ENCODE data around the gene ITPR2.

ITPR2 gene

DNA sequence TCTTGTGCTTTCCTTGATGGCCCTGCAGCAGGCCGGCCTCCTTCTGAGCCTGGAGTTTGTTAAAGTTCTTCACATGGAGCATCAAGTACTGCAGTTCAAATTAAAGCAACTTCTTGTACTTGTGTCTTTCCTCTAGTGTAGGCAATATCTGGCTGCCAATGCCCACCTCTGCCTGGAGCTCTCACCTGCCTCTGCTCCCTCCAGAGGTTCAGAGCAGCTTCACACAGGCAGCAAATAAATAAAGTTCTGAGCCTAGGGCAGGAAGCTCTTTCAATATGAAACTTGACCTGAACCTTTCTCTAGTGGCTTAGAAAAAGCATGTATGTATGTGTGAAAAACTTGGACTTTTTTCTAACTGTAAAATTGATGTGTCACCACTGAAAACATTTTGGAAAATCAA, 65.9 kb downstream of the ITPR2 start:
- no peaks in the 10 kb centered on the region for H3K79me2 ChIP-seq (ENCODE audit: insufficient read depth, low read length)
- H3K9me2 ChIP-seq (replicated peaks; ENCODE audit: low read depth, low read length) = no peaks in the 10 kb centered on the region
- no peak overlapping the region for H3K9ac ChIP-seq (ENCODE audit: low read depth, low read length, poor library complexity, severe bottlenecking)
- H2AFZ ChIP-seq (ENCODE audit: low read length) = no peak overlapping the region
- peaks cover 4% of the 10 kb centered on the region; the same call in 1 of the 2 replicates for H3K9me3 ChIP-seq (ENCODE audit: insufficient read depth, low read depth, low read length)
- peaks cover 17% of the 10 kb centered on the region for H3K4me1 ChIP-seq (ENCODE audit: insufficient read depth, low read length, poor library complexity, severe bottlenecking)
- H3K4me2 ChIP-seq (ENCODE audit: low read depth, low read length, poor library complexity, severe bottlenecking) = no peak overlapping the region
- no peaks in the 10 kb centered on the region for H3K36me3 ChIP-seq (ENCODE audit: insufficient read depth, low read length)
- no peaks in the 10 kb centered on the region for H3K27me3 ChIP-seq (ENCODE audit: insufficient read depth, low read length, poor library complexity, severe bottlenecking)
- H3F3A ChIP-seq (ENCODE audit: low read depth) = no peaks in the 10 kb centered on the region
- H4K20me1 ChIP-seq (ENCODE audit: insufficient read depth, low read length, poor library complexity, severe bottlenecking) = no peaks in the 10 kb centered on the region
- H3K4me3 ChIP-seq (ENCODE audit: low read length, poor library complexity, severe bottlenecking) = no peak overlapping the region
- TF ChIP-seq, protein P1, sequence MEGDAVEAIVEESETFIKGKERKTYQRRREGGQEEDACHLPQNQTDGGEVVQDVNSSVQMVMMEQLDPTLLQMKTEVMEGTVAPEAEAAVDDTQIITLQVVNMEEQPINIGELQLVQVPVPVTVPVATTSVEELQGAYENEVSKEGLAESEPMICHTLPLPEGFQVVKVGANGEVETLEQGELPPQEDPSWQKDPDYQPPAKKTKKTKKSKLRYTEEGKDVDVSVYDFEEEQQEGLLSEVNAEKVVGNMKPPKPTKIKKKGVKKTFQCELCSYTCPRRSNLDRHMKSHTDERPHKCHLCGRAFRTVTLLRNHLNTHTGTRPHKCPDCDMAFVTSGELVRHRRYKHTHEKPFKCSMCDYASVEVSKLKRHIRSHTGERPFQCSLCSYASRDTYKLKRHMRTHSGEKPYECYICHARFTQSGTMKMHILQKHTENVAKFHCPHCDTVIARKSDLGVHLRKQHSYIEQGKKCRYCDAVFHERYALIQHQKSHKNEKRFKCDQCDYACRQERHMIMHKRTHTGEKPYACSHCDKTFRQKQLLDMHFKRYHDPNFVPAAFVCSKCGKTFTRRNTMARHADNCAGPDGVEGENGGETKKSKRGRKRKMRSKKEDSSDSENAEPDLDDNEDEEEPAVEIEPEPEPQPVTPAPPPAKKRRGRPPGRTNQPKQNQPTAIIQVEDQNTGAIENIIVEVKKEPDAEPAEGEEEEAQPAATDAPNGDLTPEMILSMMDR (conservative IDR thresholded peaks at IDR 0.05; ENCODE audit: low read length) = peak; percentile 29; the same call in 1 of the 2 replicates
- no peak for TF ChIP-seq EZH2phosphoT487 (IDR thresholded peaks at IDR 0.05; ENCODE audit: borderline replicate concordance)

DNA sequence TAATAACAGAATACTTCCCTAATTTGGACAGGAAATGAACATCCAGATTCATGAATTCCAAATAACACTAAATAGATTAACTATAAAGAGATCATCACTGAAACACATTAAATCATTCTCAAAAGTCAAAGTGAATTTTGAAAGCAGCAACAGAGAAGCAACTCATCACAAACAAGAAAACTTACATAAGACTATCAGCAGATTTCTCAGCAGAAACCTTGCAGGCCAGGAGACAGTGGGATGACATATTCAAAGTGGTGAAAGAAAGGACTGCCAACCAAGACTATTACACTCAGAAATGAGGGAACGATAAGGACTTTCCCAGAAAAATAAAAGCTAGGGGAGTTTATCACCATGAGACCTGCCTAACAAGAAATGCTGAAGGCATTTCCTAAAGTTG, 70.8 kb downstream of the ITPR2 start:
- no peak for TF ChIP-seq EZH2phosphoT487 (IDR thresholded peaks at IDR 0.05; ENCODE audit: borderline replicate concordance)
- TF ChIP-seq, protein P1 (conservative IDR thresholded peaks at IDR 0.05; ENCODE audit: low read length) = no peak
- H3K79me2 ChIP-seq (ENCODE audit: insufficient read depth, low read length) = no peaks in the 10 kb centered on the region
- no peaks in the 10 kb centered on the region for H3F3A ChIP-seq (ENCODE audit: low read depth)
- H3K9ac ChIP-seq (ENCODE audit: low read depth, low read length, poor library complexity, severe bottlenecking) = no peak overlapping the region
- peaks cover 6% of the 10 kb centered on the region; the same call in 1 of the 2 replicates for H3K36me3 ChIP-seq (ENCODE audit: insufficient read depth, low read length)
- H3K9me2 ChIP-seq (replicated peaks; ENCODE audit: low read depth, low read length) = no peaks in the 10 kb centered on the region
- H3K4me3 ChIP-seq (ENCODE audit: low read length, poor library complexity, severe bottlenecking) = no peak overlapping the region
- peaks cover 7% of the 10 kb centered on the region for H3K4me1 ChIP-seq (ENCODE audit: insufficient read depth, low read length, poor library complexity, severe bottlenecking)
- H2AFZ ChIP-seq (ENCODE audit: low read length) = no peak overlapping the region
- no peaks in the 10 kb centered on the region for H4K20me1 ChIP-seq (ENCODE audit: insufficient read depth, low read length, poor library complexity, severe bottlenecking)
- no peaks in the 10 kb centered on the region for H3K27me3 ChIP-seq (ENCODE audit: insufficient read depth, low read length, poor library complexity, severe bottlenecking)
- peaks cover 17% of the 10 kb centered on the region; the same call in 1 of the 2 replicates for H3K9me3 ChIP-seq (ENCODE audit: insufficient read depth, low read depth, low read length)
- H3K4me2 ChIP-seq (ENCODE audit: low read depth, low read length, poor library complexity, severe bottlenecking) = no peak overlapping the region

DNA sequence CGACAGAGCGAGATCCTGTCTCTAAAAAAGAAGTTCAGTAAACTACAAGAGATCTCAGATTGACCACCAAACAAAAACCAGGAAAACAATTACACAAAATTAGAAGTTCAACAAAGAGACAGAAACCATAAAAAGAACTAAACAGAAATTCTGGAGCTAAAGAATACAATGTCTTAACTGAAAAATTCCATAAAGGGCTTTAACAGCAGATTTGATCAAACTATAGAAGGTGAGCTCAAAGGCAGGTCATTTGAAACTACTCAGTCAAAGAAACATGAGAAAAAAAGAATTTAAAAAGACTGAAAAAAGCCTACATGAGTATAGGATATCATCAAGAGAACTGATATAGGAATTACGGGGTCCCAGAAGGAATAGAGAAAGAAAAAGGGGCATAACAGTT, 71.2 kb downstream of the ITPR2 start:
- Histone ChIP-seq H3K4me2 (ENCODE audit: low read depth, low read length, poor library complexity, severe bottlenecking) (no peak overlapping the region), H4K20me1 (ENCODE audit: insufficient read depth, low read length, poor library complexity, severe bottlenecking) (no peaks in the 10 kb centered on the region), H2AFZ (ENCODE audit: low read length) (no peak overlapping the region), H3K9ac (ENCODE audit: low read depth, low read length, poor library complexity, severe bottlenecking) (no peak overlapping the region), H3K27me3 (ENCODE audit: insufficient read depth, low read length, poor library complexity, severe bottlenecking) (no peaks in the 10 kb centered on the region), H3K79me2 (ENCODE audit: insufficient read depth, low read length) (no peaks in the 10 kb centered on the region), H3F3A (ENCODE audit: low read depth) (no peaks in the 10 kb centered on the region), H3K4me3 (ENCODE audit: low read length, poor library complexity, severe bottlenecking) (no peak overlapping the region), H3K4me1 (ENCODE audit: insufficient read depth, low read length, poor library complexity, severe bottlenecking) (peaks cover 7% of the 10 kb centered on the region), H3K9me3 (ENCODE audit: insufficient read depth, low read depth, low read length) (peaks cover 17% of the 10 kb centered on the region; the same call in 1 of the 2 replicates), H3K36me3 (ENCODE audit: insufficient read depth, low read length) (peaks cover 6% of the 10 kb centered on the region; the same call in 1 of the 2 replicates), H3K9me2 (replicated peaks; ENCODE audit: low read depth, low read length) (no peaks in the 10 kb centered on the region)
- TF ChIP-seq, protein P1 (conservative IDR thresholded peaks at IDR 0.05; ENCODE audit: low read length) = no peak
- TF ChIP-seq EZH2phosphoT487 (IDR thresholded peaks at IDR 0.05; ENCODE audit: borderline replicate concordance) = no peak

Measured in Loucy (cell line).